HepG2 (cell line): Measurements from ENCODE around the gene CHST3. TPM values are rescaled to one million over a fixed set of nuclear protein-coding genes. Genes with fewer than 3 reads are reported as not detected.

ENCODE experiments used
- ARNT2 ChIP-seq: sonication (generic); formaldehyde crosslinking; IDR thresholded peaks from 2 replicates; pipeline ENCODE4 v1.8.0; 2022; ENCODE audit warnings: mild to moderate bottlenecking, low read depth, missing genetic modification reagents, moderate library complexity
- ATM ChIP-seq: fragments of 450-650 bp; IDR thresholded peaks from 2 replicates; pipeline ENCODE4 v1.7.1; 2017; ENCODE audit warnings: mild to moderate bottlenecking, borderline replicate concordance
- BORCS8-MEF2B ChIP-seq: sonication (generic); formaldehyde crosslinking; IDR thresholded peaks from 2 replicates; pipeline ENCODE4 v1.8.0; 2022; ENCODE audit warnings: mild to moderate bottlenecking, missing genetic modification reagents
- ETV5 ChIP-seq: IDR thresholded peaks from 2 replicates; pipeline ENCODE4 v1.6.1; 2018; ENCODE audit warnings: missing biosample characterization, missing genetic modification reagents, inconsistent platforms, borderline replicate concordance
- HDAC1 ChIP-seq: sonication (generic); formaldehyde crosslinking; IDR thresholded peaks from 2 replicates; pipeline ENCODE4 v1.5.1; 2020; ENCODE audit warnings: mild to moderate bottlenecking, missing genetic modification reagents
- HDAC6 ChIP-seq: fragments of 200-600 bp; sonication (generic); IDR thresholded peaks from 2 replicates; pipeline ENCODE4 v1.7.0; 2017; ENCODE audit warnings: mild to moderate bottlenecking, antibody characterized with exemption, low read length, low read depth
- HOXA3 ChIP-seq: sonication (generic); formaldehyde crosslinking; IDR thresholded peaks from 2 replicates; pipeline ENCODE4 v1.5.0; 2020; ENCODE audit warnings: missing genetic modification reagents
- PRPF4 ChIP-seq: fragments of 200-400 bp; formaldehyde crosslinking; IDR thresholded peaks from 2 replicates; pipeline ENCODE4 v1.6.1; 2016; ENCODE audit warnings: low read length, low read depth; ENCODE audit not compliant: poor library complexity, severe bottlenecking
- RORA ChIP-seq: sonication (generic); formaldehyde crosslinking; IDR thresholded peaks from 2 replicates; pipeline ENCODE4 v1.5.0; 2020; ENCODE audit warnings: mild to moderate bottlenecking, missing genetic modification reagents, moderate library complexity
- SKI ChIP-seq: fragments of 450-650 bp; IDR thresholded peaks from one replicate; pipeline ENCODE4 v1.6.1; 2018; ENCODE audit warnings: mild to moderate bottlenecking; ENCODE audit not compliant: partially characterized antibody
- SOX13 ChIP-seq, 3 experiments: fragments of 450-650 bp in 1 of 3; sonication (generic) in 1 of 3; formaldehyde crosslinking in 1 of 3; IDR thresholded peaks in 2 of 3; conservative IDR thresholded peaks in 1 of 3; 2 replicates each; pipeline versions ENCODE4 v1.5.0 to v1.6.1; 2016 to 2020; ENCODE audit warnings: antibody characterized with exemption in 1 of 3, mild to moderate bottlenecking in 1 of 3, missing compliant biosample characterization in 1 of 3, missing genetic modification reagents in 1 of 3, moderate library complexity in 1 of 3
- SSRP1 ChIP-seq: IDR thresholded peaks from 2 replicates; pipeline ENCODE4 v1.6.1; 2016; ENCODE audit warnings: control low read depth
- ZBTB20 ChIP-seq: sonication (generic); formaldehyde crosslinking; IDR thresholded peaks from 2 replicates; pipeline ENCODE4 v1.8.1; 2023; ENCODE audit warnings: missing genetic modification reagents, low read depth, mild to moderate bottlenecking, borderline replicate concordance
- ZFP90 ChIP-seq: sonication (generic); formaldehyde crosslinking; IDR thresholded peaks from 2 replicates; pipeline ENCODE4 v1.8.0; 2022; ENCODE audit warnings: missing genetic modification reagents, mild to moderate bottlenecking, inconsistent platforms, borderline replicate concordance
- ZNF282 ChIP-seq: fragments of 450-650 bp; IDR thresholded peaks from 2 replicates; pipeline ENCODE4 v1.6.1; 2018; ENCODE audit not compliant: partially characterized antibody
- ZNF292 ChIP-seq: sonication (generic); formaldehyde crosslinking; IDR thresholded peaks from 2 replicates; pipeline ENCODE4 v1.8.1; 2022; ENCODE audit warnings: mild to moderate bottlenecking, low read depth, missing genetic modification reagents, borderline replicate concordance
- ZNF441 ChIP-seq: sonication (generic); formaldehyde crosslinking; IDR thresholded peaks from 2 replicates; pipeline ENCODE4 v1.7.0; 2021; ENCODE audit warnings: missing genetic modification reagents, borderline replicate concordance
- ZNF543 ChIP-seq: sonication (generic); formaldehyde crosslinking; IDR thresholded peaks from 2 replicates; pipeline ENCODE4 v1.4.0; 2020; ENCODE audit warnings: mild to moderate bottlenecking, missing genetic modification reagents
- ZNF780A ChIP-seq: sonication (generic); formaldehyde crosslinking; IDR thresholded peaks from 2 replicates; pipeline ENCODE4 v1.8.0; 2022; ENCODE audit warnings: mild to moderate bottlenecking, missing genetic modification reagents, moderate library complexity
- ZSCAN25 ChIP-seq: sonication (generic); formaldehyde crosslinking; IDR thresholded peaks from 2 replicates; pipeline ENCODE4 v1.8.0; 2022; ENCODE audit warnings: mild to moderate bottlenecking, missing genetic modification reagents
- polyA plus RNA-seq, 8 experiments: library from polyadenylated mRNA; depleted of rRNA in 3 of 8; stranded (reverse) in 7 of 8; unstranded in 1 of 8; fragments of >200 nt; fragmentation: Illumina TruSeq in 4 of 8; extraction: Trizol in 4 of 8; gene quantifications; 2 replicates each; pipeline versions ENCODE4 v1.2.1 to v1.2.3, GENCODE V29; 2011 to 2016; ENCODE audit warnings: low read depth in 4 of 8, missing spikeins in 1 of 8, mixed read lengths in 1 of 8; ENCODE audit not compliant: insufficient read depth in 1 of 8
- total RNA-seq, 5 experiments: library from RNA; depleted of rRNA; stranded (reverse); fragments of >200 nt; fragmentation: Illumina TruSeq; extraction: Trizol; gene quantifications; 2 replicates each; pipeline ENCODE4 v1.2.3, GENCODE V29; 2016; ENCODE audit warnings: low read depth in 1 of 5
- TF ChIP-seq, protein P1 (sequence below): sonication (generic); formaldehyde crosslinking; conservative IDR thresholded peaks from 2 replicates; pipeline ENCODE4 v1.4.0; 2020; ENCODE audit warnings: missing genetic modification reagents
- TF ChIP-seq, protein P2 (sequence below): sonication (generic); formaldehyde crosslinking; IDR thresholded peaks from 2 replicates; pipeline ENCODE4 v1.4.0; 2020; ENCODE audit warnings: missing genetic modification reagents, borderline replicate concordance
- TF ChIP-seq, protein P3 (sequence below): sonication (generic); formaldehyde crosslinking; IDR thresholded peaks from 2 replicates; pipeline ENCODE4 v1.4.0; 2020; ENCODE audit warnings: missing genetic modification reagents
- TF ChIP-seq, protein P4 (sequence below): sonication (generic); formaldehyde crosslinking; IDR thresholded peaks from 2 replicates; pipeline ENCODE4 v1.8.1; 2023; ENCODE audit warnings: mild to moderate bottlenecking, missing genetic modification reagents

CHST3 gene
- total and polyA plus RNA-seq, 2 of the 13 experiments (the other 11 are each of a cell fraction or from before 2014, with no cell fraction given) = 7.2 to 18.7 TPM

DNA sequence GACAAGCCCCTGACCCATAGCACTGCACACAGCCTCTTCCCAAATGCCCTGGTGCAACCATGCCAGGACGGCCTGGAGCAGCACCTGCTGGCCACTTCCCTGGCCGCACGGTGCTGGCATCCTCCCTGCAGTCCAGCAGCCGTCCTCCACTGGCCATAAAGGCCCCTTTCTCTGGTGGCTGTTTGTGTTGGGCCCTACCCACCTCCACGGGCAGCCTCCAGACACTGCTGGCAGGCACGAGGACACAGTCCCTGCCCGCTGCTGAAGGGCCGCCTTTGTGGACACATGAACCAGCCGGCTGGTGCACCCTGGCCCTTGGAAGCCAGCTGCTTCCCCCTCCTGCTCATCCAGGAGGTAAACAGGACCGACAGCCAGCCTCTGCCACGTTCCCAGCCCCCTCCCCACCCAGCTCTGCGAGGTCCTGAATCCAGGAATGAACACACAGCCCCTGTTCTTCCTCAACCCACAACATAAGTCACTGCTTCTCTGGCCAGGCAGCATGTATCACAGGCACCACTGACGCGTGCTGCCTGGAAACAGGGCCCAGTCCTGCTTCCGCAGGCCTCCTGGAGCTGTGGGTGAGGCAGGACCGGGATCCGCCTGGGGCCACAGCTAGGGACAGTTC, 80.3 kb downstream of the CHST3 start (continued):
- TF ChIP-seq, protein P1, sequence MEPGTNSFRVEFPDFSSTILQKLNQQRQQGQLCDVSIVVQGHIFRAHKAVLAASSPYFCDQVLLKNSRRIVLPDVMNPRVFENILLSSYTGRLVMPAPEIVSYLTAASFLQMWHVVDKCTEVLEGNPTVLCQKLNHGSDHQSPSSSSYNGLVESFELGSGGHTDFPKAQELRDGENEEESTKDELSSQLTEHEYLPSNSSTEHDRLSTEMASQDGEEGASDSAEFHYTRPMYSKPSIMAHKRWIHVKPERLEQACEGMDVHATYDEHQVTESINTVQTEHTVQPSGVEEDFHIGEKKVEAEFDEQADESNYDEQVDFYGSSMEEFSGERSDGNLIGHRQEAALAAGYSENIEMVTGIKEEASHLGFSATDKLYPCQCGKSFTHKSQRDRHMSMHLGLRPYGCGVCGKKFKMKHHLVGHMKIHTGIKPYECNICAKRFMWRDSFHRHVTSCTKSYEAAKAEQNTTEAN (CRISPR knock-in tag) = 0 out of 2 replicates have a peak, but pooled peaks have one; percentile 49
- TF ChIP-seq, protein P2, sequence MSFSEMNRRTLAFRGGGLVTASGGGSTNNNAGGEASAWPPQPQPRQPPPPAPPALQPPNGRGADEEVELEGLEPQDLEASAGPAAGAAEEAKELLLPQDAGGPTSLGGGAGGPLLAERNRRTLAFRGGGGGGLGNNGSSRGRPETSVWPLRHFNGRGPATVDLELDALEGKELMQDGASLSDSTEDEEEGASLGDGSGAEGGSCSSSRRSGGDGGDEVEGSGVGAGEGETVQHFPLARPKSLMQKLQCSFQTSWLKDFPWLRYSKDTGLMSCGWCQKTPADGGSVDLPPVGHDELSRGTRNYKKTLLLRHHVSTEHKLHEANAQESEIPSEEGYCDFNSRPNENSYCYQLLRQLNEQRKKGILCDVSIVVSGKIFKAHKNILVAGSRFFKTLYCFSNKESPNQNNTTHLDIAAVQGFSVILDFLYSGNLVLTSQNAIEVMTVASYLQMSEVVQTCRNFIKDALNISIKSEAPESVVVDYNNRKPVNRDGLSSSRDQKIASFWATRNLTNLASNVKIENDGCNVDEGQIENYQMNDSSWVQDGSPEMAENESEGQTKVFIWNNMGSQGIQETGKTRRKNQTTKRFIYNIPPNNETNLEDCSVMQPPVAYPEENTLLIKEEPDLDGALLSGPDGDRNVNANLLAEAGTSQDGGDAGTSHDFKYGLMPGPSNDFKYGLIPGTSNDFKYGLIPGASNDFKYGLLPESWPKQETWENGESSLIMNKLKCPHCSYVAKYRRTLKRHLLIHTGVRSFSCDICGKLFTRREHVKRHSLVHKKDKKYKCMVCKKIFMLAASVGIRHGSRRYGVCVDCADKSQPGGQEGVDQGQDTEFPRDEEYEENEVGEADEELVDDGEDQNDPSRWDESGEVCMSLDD (CRISPR knock-in tag) = no peak
- TF ChIP-seq ATM = no peak
- no peak for TF ChIP-seq SOX13 (IDR thresholded peaks at IDR 0.05)
- TF ChIP-seq SOX13 (CRISPR knock-in tag; conservative IDR thresholded peaks at IDR 0.05 in 1 of 2, IDR thresholded peaks at IDR 0.05 in 1 of 2) = peak in 1 of 2 experiments; percentile 52; a peak in 2 of 4 replicates
- TF ChIP-seq HDAC1 (CRISPR knock-in tag) = peak; percentile 68; the same call in 1 of the 2 replicates
- no peak for TF ChIP-seq PRPF4
- no peak for TF ChIP-seq RORA
- TF ChIP-seq BORCS8-MEF2B (CRISPR knock-in tag) = 0 out of 2 replicates have a peak, but pooled peaks have one; percentile 49
- TF ChIP-seq ARNT2 (CRISPR knock-in tag) = peak; percentile 62; the same call in 1 of the 2 replicates
- TF ChIP-seq ZNF543 (CRISPR knock-in tag) = peak; percentile 66; the same call in 1 of the 2 replicates
- TF ChIP-seq ZNF441 (CRISPR knock-in tag) = no peak
- TF ChIP-seq ZFP90 (CRISPR knock-in tag) = peak; percentile 76
- TF ChIP-seq SKI = peak; percentile 38
- TF ChIP-seq ZNF282 = no peak
- TF ChIP-seq, protein P3, sequence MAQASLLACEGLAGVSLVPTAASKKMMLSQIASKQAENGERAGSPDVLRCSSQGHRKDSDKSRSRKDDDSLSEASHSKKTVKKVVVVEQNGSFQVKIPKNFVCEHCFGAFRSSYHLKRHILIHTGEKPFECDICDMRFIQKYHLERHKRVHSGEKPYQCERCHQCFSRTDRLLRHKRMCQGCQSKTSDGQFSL = peak; percentile 33; the same call in 1 of the 2 replicates
- TF ChIP-seq HDAC6 = no peak
- TF ChIP-seq SSRP1 (CRISPR knock-in tag) = peak; percentile 33; the same call in 1 of the 2 replicates
- TF ChIP-seq, protein P4, sequence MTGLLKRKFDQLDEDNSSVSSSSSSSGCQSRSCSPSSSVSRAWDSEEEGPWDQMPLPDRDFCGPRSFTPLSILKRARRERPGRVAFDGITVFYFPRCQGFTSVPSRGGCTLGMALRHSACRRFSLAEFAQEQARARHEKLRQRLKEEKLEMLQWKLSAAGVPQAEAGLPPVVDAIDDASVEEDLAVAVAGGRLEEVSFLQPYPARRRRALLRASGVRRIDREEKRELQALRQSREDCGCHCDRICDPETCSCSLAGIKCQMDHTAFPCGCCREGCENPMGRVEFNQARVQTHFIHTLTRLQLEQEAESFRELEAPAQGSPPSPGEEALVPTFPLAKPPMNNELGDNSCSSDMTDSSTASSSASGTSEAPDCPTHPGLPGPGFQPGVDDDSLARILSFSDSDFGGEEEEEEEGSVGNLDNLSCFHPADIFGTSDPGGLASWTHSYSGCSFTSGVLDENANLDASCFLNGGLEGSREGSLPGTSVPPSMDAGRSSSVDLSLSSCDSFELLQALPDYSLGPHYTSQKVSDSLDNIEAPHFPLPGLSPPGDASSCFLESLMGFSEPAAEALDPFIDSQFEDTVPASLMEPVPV (CRISPR knock-in tag) = no peak
- TF ChIP-seq HOXA3 (CRISPR knock-in tag) = peak; percentile 78
- peak; percentile 74; the same call in 1 of the 2 replicates for TF ChIP-seq ZBTB20
- no peak for TF ChIP-seq ZSCAN25 (CRISPR knock-in tag)
- TF ChIP-seq ZNF292 = peak; percentile 98
- 0 out of 2 replicates have a peak, but pooled peaks have one; percentile 18 for TF ChIP-seq ETV5 (CRISPR knock-in tag)
- TF ChIP-seq ZNF780A (CRISPR knock-in tag) = no peak
